HG03196 (cell line): ENCODE data around the gene STMND1.
"Not testable (repeated sequence)": the region's sequence is repeated elsewhere in the genome, so short reads cannot be mapped to it uniquely, and the experiment has no call there.

Experiments
- ATAC-seq: cut with Tn5 transposase; IDR thresholded peaks from one replicate; pipeline ENCODE4 v1.9.1; 2021; ENCODE audit not compliant: unreplicated experiment

The STMND1 gene

DNA sequence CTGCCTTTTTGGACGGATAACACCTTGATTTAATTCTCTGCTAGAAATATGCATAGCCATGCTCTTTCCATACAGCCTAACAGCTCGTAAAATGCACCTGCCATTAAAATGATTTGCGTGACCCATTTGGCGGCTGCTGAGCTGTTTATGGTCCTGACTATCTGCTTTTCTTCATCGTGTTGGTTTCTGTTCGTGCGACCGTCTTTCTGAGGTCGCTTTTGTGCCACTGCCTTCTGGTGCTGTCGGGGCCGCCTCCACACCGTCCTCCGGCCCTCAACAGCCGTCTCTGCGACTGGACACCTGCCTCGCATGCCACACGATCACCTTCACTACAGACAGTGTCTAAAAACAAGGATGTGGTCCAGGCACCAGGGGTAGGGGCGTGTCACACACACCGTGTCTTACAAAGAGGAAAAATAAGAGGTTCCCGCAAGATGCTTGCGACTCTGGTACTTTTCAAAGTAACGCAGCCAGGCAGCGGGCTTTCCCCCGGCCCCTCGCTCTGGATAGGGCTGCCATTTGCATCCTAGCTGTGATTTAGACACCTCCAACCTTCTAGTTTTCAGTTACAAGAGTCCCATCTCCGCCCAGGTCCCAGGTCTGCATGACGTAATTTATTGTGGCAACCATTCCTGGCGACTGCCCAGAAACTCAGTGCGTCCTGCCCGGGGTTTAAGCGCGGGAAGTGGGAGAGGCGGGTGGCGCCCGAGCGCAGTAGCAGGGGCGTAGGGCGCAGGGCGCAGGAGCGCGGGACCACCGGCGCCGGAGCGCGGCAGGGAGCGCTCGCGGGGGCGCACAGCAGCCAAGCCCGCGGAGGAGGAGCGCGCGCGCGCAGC lies at the start of gene STMND1:
Gene STMND1 (plus strand): TSS at position 629 of the 836 bp plus-strand sequence. CDS start 208 bp downstream, outside the sequence.
- no peak for ATAC-seq

DNA sequence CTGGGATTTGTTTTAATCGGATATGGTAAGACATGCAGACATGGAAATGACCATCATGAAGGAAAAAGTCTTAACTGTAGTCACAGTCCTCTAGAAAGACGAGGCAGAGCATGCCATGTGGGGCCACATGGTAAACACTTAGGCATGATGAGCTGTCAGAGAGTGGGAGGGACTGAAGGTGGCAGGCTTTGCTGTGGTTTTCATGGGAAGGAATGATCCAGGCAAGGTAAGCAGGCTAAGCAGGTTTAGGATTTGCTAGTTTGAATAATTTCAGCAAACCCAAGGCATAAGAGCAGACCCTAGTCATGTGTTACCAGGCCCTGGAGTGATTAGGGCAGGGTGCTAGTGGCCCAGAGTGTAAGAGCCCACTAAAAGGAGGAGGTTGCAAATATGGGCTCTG lies 47.2 kb upstream of the STMND1 start:
- no peak for ATAC-seq

DNA sequence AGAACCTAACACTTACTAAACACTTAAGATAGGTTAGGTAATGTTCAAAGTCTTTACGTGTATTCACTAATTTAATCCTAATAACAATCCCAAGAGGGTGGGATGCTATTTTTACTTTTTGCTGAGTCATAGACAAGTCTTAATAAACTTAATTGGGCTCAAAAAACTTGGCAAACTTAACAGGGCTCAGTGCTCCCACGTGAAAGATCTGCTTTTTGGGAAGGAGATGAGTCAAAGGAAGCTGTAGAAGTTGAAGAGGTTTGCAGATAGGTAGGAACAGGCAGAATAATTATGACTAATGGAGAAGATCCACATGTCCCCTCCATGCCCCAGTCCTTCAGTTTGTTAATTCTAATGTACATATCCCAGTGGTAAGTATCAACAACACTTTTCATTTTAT lies 44.5 kb upstream of the STMND1 start:
- no peak for ATAC-seq

DNA sequence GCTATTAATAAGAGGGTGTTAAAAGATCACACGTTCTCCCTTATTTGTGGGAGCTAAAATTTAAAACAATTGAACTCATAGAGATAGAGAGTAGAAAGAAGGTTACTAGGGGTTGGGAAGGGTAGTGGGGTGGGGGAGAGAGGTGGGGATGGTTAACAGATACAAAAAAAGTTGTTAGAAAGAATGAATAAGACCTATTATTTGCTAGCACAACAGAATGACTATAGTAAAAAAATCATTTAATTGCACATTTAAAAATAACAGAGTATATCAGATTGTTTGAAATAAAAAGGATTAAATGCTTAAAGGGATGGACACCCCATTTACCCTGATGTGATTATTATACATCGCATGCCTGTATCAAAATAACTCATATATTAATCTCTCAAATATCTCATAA lies 43.3 kb upstream of the STMND1 start:
- ATAC-seq: no peak

DNA sequence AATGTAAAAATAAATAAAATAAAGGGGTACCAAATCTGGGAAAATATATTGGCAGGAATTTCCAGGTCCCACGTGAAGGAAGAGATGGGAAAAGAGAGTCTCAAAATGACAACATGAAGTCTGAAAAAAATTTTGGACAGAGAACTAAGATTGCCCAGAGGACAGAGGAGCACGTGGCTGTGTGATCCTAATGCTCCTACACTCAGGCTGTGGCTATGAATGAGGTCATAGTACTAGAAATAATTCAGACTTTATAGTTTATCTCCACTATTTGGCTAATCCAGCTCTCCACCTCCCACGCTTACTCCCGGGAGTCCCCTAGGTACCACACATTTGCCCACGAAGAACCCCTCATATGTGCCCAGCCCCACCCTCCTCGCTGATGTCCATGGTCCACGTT lies 42.8 kb upstream of the STMND1 start:
- no peak for ATAC-seq

DNA sequence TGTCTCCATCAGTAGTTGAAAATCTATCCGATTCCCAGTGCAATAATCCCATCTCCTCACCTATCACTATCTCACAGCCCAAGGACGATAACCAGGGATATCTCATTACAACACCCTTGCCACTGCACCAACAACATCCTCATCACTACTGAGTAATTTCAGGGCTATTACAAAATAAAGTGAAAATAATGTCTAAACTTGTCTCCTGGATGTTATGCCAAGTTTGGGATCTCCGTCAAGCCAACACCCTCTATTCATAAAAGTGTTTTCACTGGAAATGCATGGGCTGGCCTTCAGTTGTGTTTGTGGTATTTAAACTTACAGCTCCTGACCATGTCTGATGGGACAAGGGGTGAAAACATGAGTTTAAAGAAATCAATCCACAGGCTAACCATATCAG lies 42.0 kb upstream of the STMND1 start:
- ATAC-seq: no peak

DNA sequence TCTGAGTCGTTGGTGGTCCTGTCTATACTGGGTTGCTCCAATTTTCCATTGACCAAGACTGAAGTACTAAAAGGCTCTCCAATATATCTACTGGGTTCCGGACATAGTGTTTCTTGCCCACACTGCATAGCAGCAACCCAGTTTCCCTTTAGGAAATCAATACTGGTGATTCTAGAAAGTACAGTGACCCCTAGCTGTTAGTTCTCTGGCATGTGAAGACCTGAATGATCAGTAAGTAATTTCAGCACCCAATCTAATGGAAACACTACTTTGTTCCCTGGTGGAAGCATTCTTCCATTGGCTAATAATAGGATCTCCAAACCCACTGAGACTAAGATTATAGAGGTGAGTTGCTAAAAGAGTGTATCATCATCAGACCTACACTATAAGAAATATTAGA lies 40.8 kb upstream of the STMND1 start:
- ATAC-seq: no peak

DNA sequence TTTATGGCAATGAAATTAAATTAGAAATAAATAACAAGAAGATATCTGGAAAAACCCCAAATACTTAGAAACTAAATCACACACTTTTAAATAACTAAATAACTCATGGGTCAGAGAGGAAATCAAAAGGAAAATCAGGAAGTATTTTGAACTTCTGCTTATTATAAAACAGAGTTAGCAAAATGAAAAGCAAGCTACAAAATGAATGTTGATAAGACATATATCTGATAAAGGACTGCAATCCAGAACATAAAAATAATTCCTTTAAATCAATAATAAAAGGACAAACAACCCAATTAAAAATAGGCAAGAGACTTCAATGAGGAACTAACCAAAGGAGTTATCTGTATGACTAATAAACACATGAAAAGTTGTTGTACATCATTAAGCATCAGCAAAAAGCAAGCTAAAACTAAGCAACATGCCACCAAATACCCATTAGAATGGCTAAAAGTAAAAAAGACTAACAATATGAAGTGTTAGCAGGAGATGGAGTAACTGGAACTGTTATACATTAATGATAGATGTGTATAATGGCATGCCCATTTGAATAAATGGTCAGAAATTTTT lies 38.9 kb upstream of the STMND1 start:
- ATAC-seq: no peak

DNA sequence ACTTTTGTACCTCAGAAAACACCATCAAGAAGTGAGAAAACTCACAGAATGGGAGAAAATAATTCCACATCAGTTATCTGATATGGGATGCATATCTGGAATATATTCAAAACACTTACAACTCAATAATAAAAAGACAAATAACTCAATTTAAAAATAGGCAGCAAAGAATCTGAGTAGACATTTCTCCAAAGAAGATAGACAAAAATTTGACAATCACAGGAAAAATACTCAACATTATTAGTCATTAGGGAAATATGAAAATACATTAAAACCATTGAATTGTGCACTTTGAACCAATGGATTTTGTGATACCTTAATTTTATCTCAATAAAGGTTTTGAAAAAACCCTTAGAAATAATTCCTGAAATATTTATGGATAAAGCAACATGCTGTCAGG lies 36.9 kb upstream of the STMND1 start:
- no peak for ATAC-seq

DNA sequence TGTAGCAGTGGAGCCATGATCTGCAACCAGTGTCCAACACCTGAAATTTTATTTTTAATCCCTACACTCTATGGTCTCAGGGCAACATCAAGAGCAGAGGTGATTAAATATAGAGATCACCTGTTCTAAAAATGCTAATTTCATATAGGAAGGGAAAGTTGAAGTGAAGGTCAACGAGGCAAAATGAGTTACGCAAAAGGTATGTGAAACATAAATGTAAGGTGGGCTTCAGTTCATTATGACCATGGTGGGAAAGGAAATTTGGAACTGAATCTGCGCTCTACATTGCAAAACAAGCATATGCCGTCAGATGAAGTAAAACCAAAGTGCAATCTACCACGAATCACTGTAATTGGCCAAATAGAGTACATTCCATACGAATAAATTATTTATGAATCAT lies 35.2 kb upstream of the STMND1 start:
- ATAC-seq: no peak

DNA sequence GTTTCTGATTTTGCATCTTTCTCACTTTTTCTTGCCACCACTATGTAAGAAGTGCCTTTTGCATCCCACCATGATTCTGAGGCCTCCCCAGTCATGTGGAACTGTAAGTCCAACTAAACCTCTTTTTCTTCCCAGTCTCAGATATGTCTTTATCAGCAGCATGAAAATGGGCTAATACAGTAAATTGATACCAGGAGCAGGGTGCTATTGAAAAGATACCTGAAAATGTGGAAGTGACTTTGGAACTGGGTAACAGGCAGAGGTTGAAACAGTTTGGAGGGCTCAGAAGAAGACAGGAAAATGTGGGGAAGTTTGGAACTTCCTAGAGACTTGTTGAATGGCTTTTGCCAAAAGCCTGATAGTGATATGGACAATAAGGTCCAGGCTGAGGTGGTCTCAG lies 32.9 kb upstream of the STMND1 start:
- ATAC-seq: not testable (repeated sequence)

DNA sequence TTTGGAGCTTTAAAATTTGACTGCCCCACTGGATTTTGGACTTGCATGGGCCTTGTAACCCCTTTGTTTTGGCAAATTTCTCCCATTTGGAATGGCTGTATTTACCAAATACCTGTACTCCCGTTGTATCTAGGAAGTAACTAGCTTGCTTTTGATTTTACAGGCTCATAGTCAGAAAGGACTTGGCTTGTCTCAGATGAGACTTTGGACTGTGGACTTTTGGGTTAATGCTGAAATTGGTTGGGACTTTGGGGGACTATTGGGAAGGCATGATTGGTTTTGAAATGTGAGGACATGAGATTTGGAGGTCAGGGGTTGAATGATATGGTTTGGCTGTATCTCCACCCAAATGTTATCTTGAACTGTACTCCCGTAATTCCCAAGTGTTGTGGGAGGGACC lies 31.4 kb upstream of the STMND1 start:
- not testable (repeated sequence) for ATAC-seq

DNA sequence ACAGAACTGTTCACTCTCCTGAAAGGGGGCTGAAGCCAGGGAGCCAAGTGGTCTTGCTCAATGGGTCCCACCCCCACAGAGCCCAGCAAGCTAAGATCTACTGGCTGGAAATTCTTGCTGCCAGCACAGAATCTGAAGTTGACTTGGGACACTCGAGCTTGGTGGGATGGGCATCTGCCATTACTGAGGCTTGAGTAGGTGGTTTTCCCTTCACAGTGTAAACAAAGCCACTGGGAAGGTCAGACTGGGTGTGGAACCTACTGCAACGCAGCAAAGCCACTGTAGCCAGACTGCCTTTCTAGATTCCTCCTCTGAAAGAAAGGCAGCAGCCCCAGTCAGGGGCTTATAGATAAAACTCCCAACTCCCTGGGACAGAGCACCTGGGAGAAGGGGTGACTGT lies 28.3 kb upstream of the STMND1 start:
- not testable (repeated sequence) for ATAC-seq

DNA sequence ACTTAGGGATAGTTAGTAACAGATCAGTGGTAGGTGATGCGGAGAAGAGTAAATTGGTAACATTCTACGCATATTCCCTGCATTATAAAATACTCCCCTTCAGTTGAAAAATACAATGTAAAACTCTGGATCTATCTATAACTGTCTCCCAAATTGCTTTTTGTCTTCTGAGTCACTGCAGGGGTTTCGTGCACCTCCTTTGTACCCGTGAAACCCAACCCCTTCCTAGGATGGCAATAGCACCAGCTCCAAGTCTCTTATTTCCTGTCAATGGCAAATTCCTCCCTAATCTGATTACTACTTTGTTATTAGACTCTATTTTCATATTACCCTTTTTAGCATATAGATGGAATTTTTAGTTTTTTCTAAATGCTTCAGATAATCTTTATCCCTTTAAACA lies 20.6 kb upstream of the STMND1 start:
- ATAC-seq: no peak

DNA sequence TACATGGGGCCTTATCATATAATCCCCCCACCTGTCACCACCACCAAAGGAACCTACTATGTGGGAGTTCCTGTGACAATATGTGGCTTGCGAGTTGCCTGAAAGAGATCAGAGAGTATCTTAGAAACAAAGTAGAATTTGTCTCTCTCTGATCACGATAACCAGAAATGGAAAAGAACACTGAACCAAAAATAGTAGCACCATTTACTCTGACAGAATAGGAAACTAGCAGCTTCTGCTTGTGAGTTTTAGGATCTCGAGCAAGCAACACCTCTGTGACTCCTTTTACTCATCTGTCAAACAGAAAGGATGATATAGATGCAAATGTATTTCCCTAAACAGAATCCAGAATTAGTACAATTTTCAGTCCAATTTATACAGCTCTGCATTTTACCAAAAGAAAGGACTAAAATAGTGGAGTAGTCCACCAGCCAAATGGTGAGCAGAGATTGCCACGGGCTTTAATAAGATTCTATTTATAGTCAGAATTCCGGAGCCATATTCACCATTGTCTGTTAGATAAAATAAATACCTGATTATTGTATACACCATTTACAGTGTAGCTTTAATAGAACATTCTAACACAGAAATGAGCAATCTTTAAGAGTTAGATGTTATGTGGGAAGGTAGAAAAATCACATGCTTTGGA lies 19.9 kb upstream of the STMND1 start:
- no peak for ATAC-seq

DNA sequence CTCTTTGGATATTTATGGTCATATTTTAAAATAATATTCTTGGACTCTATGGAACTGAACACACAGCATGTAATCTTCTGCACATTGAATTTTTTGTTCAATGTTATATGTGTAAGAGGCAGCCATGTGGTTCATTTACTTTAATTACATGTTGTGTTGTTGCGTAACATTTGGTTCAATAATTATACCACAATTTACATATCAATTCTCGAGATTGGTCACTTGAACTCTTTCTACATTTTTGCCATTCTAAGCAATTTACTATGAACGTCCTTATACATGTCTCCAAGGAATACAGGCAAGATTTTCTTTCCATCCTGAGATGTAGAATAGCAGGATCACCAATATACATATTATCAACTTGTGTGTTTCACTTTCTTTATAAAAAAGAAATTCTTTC lies 18.5 kb upstream of the STMND1 start:
- ATAC-seq: no peak

DNA sequence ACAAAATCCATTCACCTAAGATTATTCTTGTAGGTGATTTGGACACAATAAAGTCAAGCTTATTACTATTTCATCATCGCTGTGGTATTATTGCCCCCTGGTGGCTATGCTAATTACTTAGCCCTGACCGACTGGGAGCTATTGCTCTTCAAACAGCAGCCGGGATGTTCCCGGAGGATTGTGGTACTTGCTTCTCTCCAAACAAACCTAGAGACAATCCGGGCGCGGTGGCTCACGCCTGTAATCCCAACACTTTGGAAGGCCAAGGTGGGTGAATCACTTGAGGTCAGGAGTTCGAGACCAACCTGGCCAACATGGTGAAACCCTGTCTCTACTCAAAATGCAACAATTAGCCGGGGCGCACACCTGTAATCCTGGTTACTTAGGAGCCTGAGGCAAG lies 15.4 kb upstream of the STMND1 start:
- no peak for ATAC-seq

DNA sequence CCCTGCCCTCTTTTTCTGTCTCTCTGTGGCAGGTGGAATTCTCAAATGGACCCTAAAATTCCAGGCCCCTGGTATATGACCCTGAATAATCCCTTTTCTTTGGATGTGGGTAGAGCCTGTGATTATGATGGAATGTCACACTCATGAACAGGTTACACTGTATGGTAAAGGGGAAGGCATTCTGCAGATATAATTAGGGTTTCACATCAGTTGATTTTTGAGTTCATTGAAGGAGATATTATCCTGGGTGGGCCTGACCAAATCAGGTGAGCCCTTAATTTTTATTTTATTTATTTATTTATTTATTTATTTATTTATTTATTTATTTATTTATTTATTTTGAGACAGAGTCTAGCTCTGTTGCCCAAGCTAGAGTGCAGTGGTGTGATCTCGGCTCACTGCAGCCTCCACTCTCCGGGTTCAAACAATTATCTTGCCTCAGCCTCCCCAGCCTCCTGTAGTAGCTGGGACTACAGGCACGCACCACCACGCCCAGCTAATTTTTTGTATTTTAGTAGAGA lies 13.7 kb upstream of the STMND1 start:
- ATAC-seq: no peak

DNA sequence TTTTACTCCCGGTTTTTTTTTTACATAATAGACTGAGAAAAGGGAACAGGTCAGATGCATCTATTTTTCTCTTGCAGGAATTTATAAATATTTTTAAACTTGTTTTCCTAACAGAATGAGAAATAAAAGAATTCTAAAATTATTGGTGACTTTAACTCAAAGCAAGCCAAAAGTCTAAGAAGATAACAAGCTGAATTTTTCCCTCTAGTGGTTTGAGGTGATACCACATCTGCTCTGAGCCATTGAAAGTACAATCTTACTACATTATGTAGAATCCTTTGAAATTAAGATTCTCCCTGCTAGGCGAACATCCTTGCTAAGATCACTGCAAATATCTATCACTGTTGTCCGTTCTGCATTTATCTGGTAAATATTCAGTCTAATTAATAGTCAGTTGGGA lies 10.7 kb upstream of the STMND1 start:
- no peak for ATAC-seq

DNA sequence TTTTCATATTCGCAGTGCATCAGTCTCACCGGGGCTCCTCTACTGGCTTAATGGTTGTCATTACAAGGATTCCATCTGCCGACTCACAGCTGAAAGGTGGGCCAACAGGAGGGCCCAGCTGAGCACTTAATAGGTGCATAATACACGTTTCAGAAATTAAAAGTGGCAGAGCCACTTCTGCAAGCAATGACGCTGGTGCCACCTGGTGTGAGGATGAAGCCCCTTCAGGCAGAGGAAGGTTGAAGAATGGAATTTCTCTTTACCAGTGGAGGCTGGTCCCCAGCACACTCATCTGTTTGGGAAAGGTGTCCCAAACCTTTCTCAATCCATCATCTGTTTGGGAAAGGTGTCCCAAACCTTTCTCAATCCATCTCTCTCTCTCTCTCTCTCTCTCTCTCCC lies 8.2 kb upstream of the STMND1 start:
- ATAC-seq: no peak

DNA sequence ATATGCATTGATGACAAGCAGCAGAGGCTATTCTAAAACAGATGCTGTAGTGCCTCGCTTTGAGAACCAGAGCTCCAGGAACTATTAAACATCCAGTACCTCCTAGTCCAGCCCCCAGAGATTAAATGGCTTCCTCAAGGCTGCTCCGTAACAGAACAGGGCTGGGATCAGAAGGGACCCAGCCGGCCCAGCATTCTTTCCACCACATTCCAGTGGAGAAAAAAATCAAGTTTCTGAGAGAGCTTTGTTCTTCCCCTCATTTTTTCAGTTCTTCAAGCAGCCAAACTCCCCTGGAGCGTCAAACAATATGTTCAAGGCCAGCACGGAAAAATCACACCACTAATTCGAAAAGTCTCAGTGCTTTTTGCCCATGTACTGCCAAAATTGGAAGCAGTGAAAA lies 5.8 kb upstream of the STMND1 start:
- no peak for ATAC-seq

DNA sequence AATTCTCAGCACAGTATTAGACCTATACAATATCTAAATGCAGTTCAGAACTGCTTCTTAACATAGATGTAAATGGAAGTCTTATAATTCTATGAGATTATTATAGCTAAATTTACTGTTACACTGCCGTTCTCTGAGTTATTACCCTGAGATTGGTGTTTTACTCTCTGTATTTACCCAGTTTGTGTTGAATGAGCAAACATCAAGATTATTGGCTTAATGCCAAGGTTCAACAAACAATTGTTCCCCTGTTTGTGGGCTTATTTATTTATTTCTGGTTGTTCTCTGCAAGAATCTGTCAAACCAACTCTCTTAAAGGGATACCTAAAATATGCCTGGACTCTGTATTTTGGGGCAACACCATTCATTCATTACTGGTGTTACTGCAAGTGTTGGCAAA lies 5.2 kb upstream of the STMND1 start:
- ATAC-seq: no peak
